ENCODE measurements around the gene THAP3. TPM values are rescaled to one million over a fixed set of nuclear protein-coding genes. Genes with fewer than 3 reads are reported as not detected.

The THAP3 gene
- polyA plus RNA-seq, 1 donor from 2014 or later, result 51.5 TPM

- peak overlapping the region; percentile 39 for H3K27ac ChIP-seq (ENCODE audit: low read length)
Measured at GRCh38 chr1:6625584-6626149, 999 bp downstream of the THAP3 start.

GRCh38 chr1:6627031-6627430, 2.4 kb downstream of the THAP3 start:
- Histone ChIP-seq H3K9me2 (ENCODE audit: insufficient read depth, low read length) (no peaks in the 10 kb centered on the region), H3K4me2 (ENCODE audit: low read length) (no peak overlapping the region), H4K20me1 (ENCODE audit: insufficient read depth) (no peaks in the 10 kb centered on the region), H3K79me2 (replicated peaks; ENCODE audit: insufficient read depth, low read length) (peaks cover 17% of the 10 kb centered on the region), H3K27ac (ENCODE audit: low read length) (no peak overlapping the region), H3K9me3 (ENCODE audit: low read length) (no peaks in the 10 kb centered on the region), H3F3A (ENCODE audit: insufficient read depth, low read length, poor library complexity, severe bottlenecking) (no peaks in the 10 kb centered on the region), H2AFZ (ENCODE audit: low read depth, low read length) (no peak overlapping the region), H3K4me3 (ENCODE audit: low read length) (no peak overlapping the region), H3K36me3 (ENCODE audit: insufficient read depth, low read length) (no peaks in the 10 kb centered on the region), H3K9ac (ENCODE audit: low read length) (no peak overlapping the region), H3K27me3 (ENCODE audit: insufficient read depth, low read depth, low read length) (no peaks in the 10 kb centered on the region)
- TF ChIP-seq RAD21 (conservative IDR thresholded peaks at IDR 0.05) (no peak), MXI1 (conservative IDR thresholded peaks at IDR 0.05; ENCODE audit: poor library complexity, severe bottlenecking) (no peak), REST (IDR thresholded peaks at IDR 0.05; ENCODE audit: borderline replicate concordance) (no peak), EZH2 (IDR thresholded peaks at IDR 0.05; ENCODE audit: borderline replicate concordance, insufficient read depth, low read length, poor library complexity, severe bottlenecking) (no peak), EP300 (conservative IDR thresholded peaks at IDR 0.05; ENCODE audit: poor library complexity, severe bottlenecking) (no peak)

More at GRCh38 chr1:6625584-6626149, 999 bp downstream of the THAP3 start:
- Histone ChIP-seq H3K36me3 (ENCODE audit: insufficient read depth, low read length) (no peaks in the 10 kb centered on the region), H3K9me3 (ENCODE audit: low read length) (no peaks in the 10 kb centered on the region), H3K27me3 (ENCODE audit: insufficient read depth, low read depth, low read length) (no peaks in the 10 kb centered on the region), H2AFZ (ENCODE audit: low read depth, low read length) (peak overlapping the region; percentile 45), H3K4me2 (ENCODE audit: low read length) (peak overlapping the region; percentile 59), H3F3A (ENCODE audit: insufficient read depth, low read length, poor library complexity, severe bottlenecking) (no peaks in the 10 kb centered on the region), H3K79me2 (replicated peaks; ENCODE audit: insufficient read depth, low read length) (peaks cover 17% of the 10 kb centered on the region), H3K9ac (ENCODE audit: low read length) (peak overlapping the region; percentile 83), H3K9me2 (ENCODE audit: insufficient read depth, low read length) (no peaks in the 10 kb centered on the region), H4K20me1 (ENCODE audit: insufficient read depth) (no peaks in the 10 kb centered on the region), H3K4me3 (ENCODE audit: low read length) (peak overlapping the region; percentile 94)
- TF ChIP-seq REST (IDR thresholded peaks at IDR 0.05; ENCODE audit: borderline replicate concordance), result no peak
- TF ChIP-seq EZH2 (IDR thresholded peaks at IDR 0.05; ENCODE audit: borderline replicate concordance, insufficient read depth, low read length, poor library complexity, severe bottlenecking), result no peak
- no peak for TF ChIP-seq RAD21 (conservative IDR thresholded peaks at IDR 0.05)
- TF ChIP-seq SMC3 (conservative IDR thresholded peaks at IDR 0.05; ENCODE audit: poor library complexity), result no peak
- no peak for TF ChIP-seq CTCF (IDR thresholded peaks at IDR 0.05; ENCODE audit: poor library complexity, severe bottlenecking)
- no peak for TF ChIP-seq EP300 (conservative IDR thresholded peaks at IDR 0.05; ENCODE audit: poor library complexity, severe bottlenecking)
- TF ChIP-seq POLR2AphosphoS5 (IDR thresholded peaks at IDR 0.05), result no peak
- no peak for TF ChIP-seq MXI1 (conservative IDR thresholded peaks at IDR 0.05; ENCODE audit: poor library complexity, severe bottlenecking)
- TF ChIP-seq TAF1 (IDR thresholded peaks at IDR 0.05; ENCODE audit: low read depth), result no peak
